ENCODE data around the gene MEI1.
"Not testable (repeated sequence)": the region's sequence is repeated elsewhere in the genome, so short reads cannot be mapped to it uniquely, and the experiment has no call there.

The MEI1 gene

GRCh38 chr22:41664490-41664889 is 34.8 kb upstream of the MEI1 start:
- Histone ChIP-seq H3K4me1 (ENCODE audit: low read length) (peaks cover 10% of the 10 kb centered on the region), H2AFZ (ENCODE audit: low read depth, low read length) (no peak overlapping the region), H3K27ac (ENCODE audit: low read length) (no peak overlapping the region), H3K27me3 (ENCODE audit: low read depth, low read length) (no peaks in the 10 kb centered on the region), H4K20me1 (ENCODE audit: insufficient read depth, low read length) (peaks cover 4% of the 10 kb centered on the region; the same call in 1 of the 2 replicates), H3K4me3 (ENCODE audit: low read length) (no peak overlapping the region), H3K36me3 (replicated peaks; ENCODE audit: low read depth, low read length) (peaks cover 52% of the 10 kb centered on the region), H3K4me2 (ENCODE audit: low read length) (no peak overlapping the region), H3K79me2 (ENCODE audit: low read length) (peaks cover 6% of the 10 kb centered on the region), H3K9ac (ENCODE audit: low read length) (no peak overlapping the region), H3K9me3 (ENCODE audit: insufficient read depth, low read length) (no peaks in the 10 kb centered on the region)
- TF ChIP-seq CTCF (IDR thresholded peaks at IDR 0.05; ENCODE audit: low read depth, low read length) (no peak), EZH2phosphoT487 (IDR thresholded peaks at IDR 0.05; ENCODE audit: low read depth) (no peak)

- Histone ChIP-seq H3K9ac (ENCODE audit: low read length) (no peak overlapping the region), H3K4me1 (ENCODE audit: low read length) (peaks cover 10% of the 10 kb centered on the region), H3K36me3 (replicated peaks; ENCODE audit: low read depth, low read length) (peaks cover 52% of the 10 kb centered on the region), H3K4me3 (ENCODE audit: low read length) (no peak overlapping the region), H2AFZ (ENCODE audit: low read depth, low read length) (no peak overlapping the region), H3K79me2 (ENCODE audit: low read length) (peaks cover 8% of the 10 kb centered on the region), H3K9me3 (ENCODE audit: insufficient read depth, low read length) (no peaks in the 10 kb centered on the region), H3K4me2 (ENCODE audit: low read length) (no peak overlapping the region), H3K27me3 (ENCODE audit: low read depth, low read length) (no peaks in the 10 kb centered on the region), H3K27ac (ENCODE audit: low read length) (no peak overlapping the region), H4K20me1 (ENCODE audit: insufficient read depth, low read length) (peaks cover 4% of the 10 kb centered on the region; the same call in 1 of the 2 replicates)
- no peak for TF ChIP-seq EZH2phosphoT487 (IDR thresholded peaks at IDR 0.05; ENCODE audit: low read depth)
Observed at GRCh38 chr22:41664951-41665350, 34.4 kb upstream of the MEI1 start.

GRCh38 chr22:41668971-41669911 is 30.1 kb upstream of the MEI1 start:
- no peak overlapping the region for H2AFZ ChIP-seq (ENCODE audit: low read depth, low read length)
- no peak overlapping the region for H3K9ac ChIP-seq (ENCODE audit: low read length)
- peaks cover 10% of the 10 kb centered on the region for H3K4me1 ChIP-seq (ENCODE audit: low read length)
- H4K20me1 ChIP-seq (ENCODE audit: insufficient read depth, low read length) = peaks cover 9% of the 10 kb centered on the region
- H3K79me2 ChIP-seq (ENCODE audit: low read length) = peaks cover 24% of the 10 kb centered on the region
- H3K4me3 ChIP-seq (ENCODE audit: low read length) = no peak overlapping the region
- TF ChIP-seq EZH2phosphoT487 (IDR thresholded peaks at IDR 0.05; ENCODE audit: low read depth) (no peak), CTCF (IDR thresholded peaks at IDR 0.05; ENCODE audit: low read depth, low read length) (no peak)
- H3K4me2 ChIP-seq (ENCODE audit: low read length) = no peak overlapping the region
- no peaks in the 10 kb centered on the region for H3K9me3 ChIP-seq (ENCODE audit: insufficient read depth, low read length)
- H3K27ac ChIP-seq (ENCODE audit: low read length) = no peak overlapping the region
- no peaks in the 10 kb centered on the region for H3K27me3 ChIP-seq (ENCODE audit: low read depth, low read length)
- peaks cover 27% of the 10 kb centered on the region for H3K36me3 ChIP-seq (replicated peaks; ENCODE audit: low read depth, low read length)

- Histone ChIP-seq H4K20me1 (ENCODE audit: insufficient read depth, low read length) (peaks cover 13% of the 10 kb centered on the region), H3K36me3 (replicated peaks; ENCODE audit: low read depth, low read length) (peaks cover 23% of the 10 kb centered on the region), H3K79me2 (ENCODE audit: low read length) (peaks cover 47% of the 10 kb centered on the region)
- not testable (repeated sequence) for H2AFZ ChIP-seq (ENCODE audit: low read depth, low read length); H3K4me3 ChIP-seq (ENCODE audit: low read length); H3K9ac ChIP-seq (ENCODE audit: low read length); H3K4me1 ChIP-seq (ENCODE audit: low read length); H3K4me2 ChIP-seq (ENCODE audit: low read length); H3K9me3 ChIP-seq (ENCODE audit: insufficient read depth, low read length); H3K27ac ChIP-seq (ENCODE audit: low read length); H3K27me3 ChIP-seq (ENCODE audit: low read depth, low read length)
Observed at GRCh38 chr22:41672096-41672495, 27.2 kb upstream of the MEI1 start.

Measured in OCI-LY3 (cell line).